Skeletal muscle satellite cell (primary cell): ENCODE data around the gene CLCNKA.
A peak's percentile ranks its signal among the peaks of the same experiment; 100 is the strongest.
"Not testable (repeated sequence)": the region's sequence is repeated elsewhere in the genome, so short reads cannot be mapped to it uniquely, and the experiment has no call there.

Source experiments
- H3K27me3 ChIP-seq: 2 replicates; pipeline ENCODE4 v1.7.0; 2013; ENCODE audit warnings: low read length; ENCODE audit not compliant: control insufficient read depth, insufficient read depth
- H3K36me3 ChIP-seq: 2 replicates; pipeline ENCODE4 v1.7.0; 2013; ENCODE audit warnings: mild to moderate bottlenecking, control low read depth, low read length; ENCODE audit not compliant: insufficient read depth
- H3K4me1 ChIP-seq: 2 replicates; pipeline ENCODE4 v1.7.0; 2013; ENCODE audit warnings: low read length; ENCODE audit not compliant: control insufficient read depth, insufficient read depth
- H3K4me2 ChIP-seq: 2 replicates; pipeline ENCODE4 v1.7.0; 2013; ENCODE audit warnings: mild to moderate bottlenecking, low read length
- H3K4me3 ChIP-seq: 2 replicates; pipeline ENCODE4 v1.7.0; 2013; ENCODE audit warnings: low read length
- H3K9ac ChIP-seq: 2 replicates; pipeline ENCODE4 v1.7.0; 2013; ENCODE audit warnings: mild to moderate bottlenecking, low read depth, low read length, moderate library complexity
- H3K9me3 ChIP-seq: replicated peaks from 2 replicates; pipeline ENCODE4 v1.7.0; 2013; ENCODE audit warnings: mild to moderate bottlenecking, control low read depth, low read length

Gene CLCNKA

GRCh38 chr1:16014509-16015482, 7.0 kb upstream of the CLCNKA start:
- H3K4me2 ChIP-seq = no peak overlapping the region
- H3K36me3 ChIP-seq = no peaks in the 10 kb centered on the region
- H3K4me1 ChIP-seq = peaks cover 75% of the 10 kb centered on the region
- peak overlapping the region; percentile 86 for H3K9ac ChIP-seq
- no peak overlapping the region for H3K4me3 ChIP-seq
- no peaks in the 10 kb centered on the region for H3K27me3 ChIP-seq
- H3K9me3 ChIP-seq = no peaks in the 10 kb centered on the region

GRCh38 chr1:16015491-16015890, 6.3 kb upstream of the CLCNKA start:
- H3K9me3 ChIP-seq = no peaks in the 10 kb centered on the region
- no peaks in the 10 kb centered on the region for H3K27me3 ChIP-seq
- H3K4me2 ChIP-seq = peak overlapping the region; percentile 83
- peak overlapping the region; percentile 61 for H3K4me3 ChIP-seq
- H3K4me1 ChIP-seq = peaks cover 82% of the 10 kb centered on the region
- H3K9ac ChIP-seq = peak overlapping the region; percentile 86
- H3K36me3 ChIP-seq = no peaks in the 10 kb centered on the region

GRCh38 chr1:16015960-16016901, 5.6 kb upstream of the CLCNKA start:
- H3K9ac ChIP-seq = peak overlapping the region; percentile 86
- no peaks in the 10 kb centered on the region for H3K27me3 ChIP-seq
- no peaks in the 10 kb centered on the region for H3K36me3 ChIP-seq
- peak overlapping the region; percentile 83 for H3K4me2 ChIP-seq
- no peaks in the 10 kb centered on the region for H3K9me3 ChIP-seq
- H3K4me3 ChIP-seq = peak overlapping the region; percentile 61
- H3K4me1 ChIP-seq = peaks cover 85% of the 10 kb centered on the region

GRCh38 chr1:16017076-16017460, 4.8 kb upstream of the CLCNKA start:
- Histone ChIP-seq H3K36me3 (no peaks in the 10 kb centered on the region), H3K4me1 (peaks cover 85% of the 10 kb centered on the region), H3K27me3 (no peaks in the 10 kb centered on the region), H3K4me2 (peak overlapping the region; percentile 83), H3K4me3 (peak overlapping the region; percentile 61), H3K9me3 (no peaks in the 10 kb centered on the region), H3K9ac (peak overlapping the region; percentile 86)

- peak within 1 kb of the TSS; percentile 86 for H3K9ac ChIP-seq
- no peaks in the 10 kb centered on the region for H3K9me3 ChIP-seq
- H3K4me2 ChIP-seq = peak within 1 kb of the TSS; percentile 83
- no peaks in the 10 kb centered on the region for H3K36me3 ChIP-seq
- peak within 1 kb of the TSS; percentile 61 for H3K4me3 ChIP-seq
- peaks cover 81% of the 10 kb centered on the region for H3K4me1 ChIP-seq
- no peaks in the 10 kb centered on the region for H3K27me3 ChIP-seq
These were observed 4.2 kb upstream of the CLCNKA start, which contains the start of gene HSPB7 for GRCh38 chr1:16017461-16018303. Gene HSPB7, minus strand, starts transcription at chr1:16018043. Its CDS starts 80 bp downstream, at chr1:16017963.

GRCh38 chr1:16018308-16018707, 3.5 kb upstream of the CLCNKA start:
- Histone ChIP-seq H3K4me1 (peaks cover 75% of the 10 kb centered on the region), H3K9ac (peak overlapping the region; percentile 86), H3K27me3 (no peaks in the 10 kb centered on the region)

GRCh38 chr1:16018749-16019643, 2.8 kb upstream of the CLCNKA start:
- Histone ChIP-seq H3K9me3 (no peaks in the 10 kb centered on the region), H3K27me3 (no peaks in the 10 kb centered on the region), H3K4me3 (no peak overlapping the region), H3K36me3 (no peaks in the 10 kb centered on the region), H3K4me1 (peaks cover 68% of the 10 kb centered on the region), H3K9ac (peak overlapping the region; percentile 86), H3K4me2 (peak overlapping the region; percentile 83)

More at GRCh38 chr1:16018308-16018707, 3.5 kb upstream of the CLCNKA start:
- H3K9me3 ChIP-seq = no peaks in the 10 kb centered on the region
- peak overlapping the region; percentile 61 for H3K4me3 ChIP-seq
- no peaks in the 10 kb centered on the region for H3K36me3 ChIP-seq
- peak overlapping the region; percentile 83 for H3K4me2 ChIP-seq

- H3K9me3 ChIP-seq = no peaks in the 10 kb centered on the region
- peak overlapping the region; percentile 27 for H3K4me2 ChIP-seq
- no peaks in the 10 kb centered on the region for H3K36me3 ChIP-seq
- peaks cover 60% of the 10 kb centered on the region for H3K4me1 ChIP-seq
- peak overlapping the region; percentile 23 for H3K4me3 ChIP-seq
- peak overlapping the region; percentile 86 for H3K9ac ChIP-seq
- no peaks in the 10 kb centered on the region for H3K27me3 ChIP-seq
These were observed 2.1 kb upstream of the CLCNKA start for GRCh38 chr1:16019644-16020277.

GRCh38 chr1:16020325-16020724, 1.5 kb upstream of the CLCNKA start:
- Histone ChIP-seq H3K9me3 (no peaks in the 10 kb centered on the region), H3K4me2 (peak overlapping the region; percentile 27), H3K4me3 (peak overlapping the region; percentile 23), H3K27me3 (no peaks in the 10 kb centered on the region), H3K9ac (no peak overlapping the region), H3K36me3 (no peaks in the 10 kb centered on the region), H3K4me1 (peaks cover 55% of the 10 kb centered on the region)

- not testable (repeated sequence) for H3K9ac ChIP-seq, H3K36me3 ChIP-seq, H3K27me3 ChIP-seq, H3K4me2 ChIP-seq, H3K9me3 ChIP-seq, H3K4me3 ChIP-seq
- peaks cover 49% of the 10 kb centered on the region for H3K4me1 ChIP-seq
These were observed 958 bp upstream of the CLCNKA start for GRCh38 chr1:16020878-16021277.
